K562 (cell line): Measurements from ENCODE around the gene CACNA1E. TPM values are rescaled to one million over a fixed set of nuclear protein-coding genes. Genes with fewer than 3 reads are reported as not detected.

Source experiments
- ATAC-seq: fragments of 200-7000 bp; cut with Tn5 transposase; 3 replicates; pipeline ENCODE4 v1.9.1; 2020; ENCODE audit warnings: moderate library complexity
- BruUV-seq: library from RNA; stranded (reverse); fragments of 400-500 nt; replicated peaks from 2 replicates; lab custom pipeline; 2021; lab: Mats Ljungman, UMichigan
- CTCF ChIA-PET: fragments of 300-600 bp; formaldehyde crosslinking; extraction: SDS; loops from one replicate; lab custom pipeline; 2021; ENCODE audit warnings: low intra/inter-chr PET ratio; lab: Yijun Ruan, JAX
- POLR2A ChIA-PET: fragments of 300-600, 350-650 bp; sonication (Branson Sonifier 250); formaldehyde crosslinking; extraction: SDS; loops from one replicate; lab custom pipeline; 2021; ENCODE audit warnings: antibody characterized with exemption, inconsistent platforms; lab: Yijun Ruan, JAX
- DNase-seq, 4 experiments: peaks; one replicate each; pipeline versions ENCODE4 v3.0.0 to v3.0.0-alpha.2; 2011 to 2018; ENCODE audit warnings: low spot score in 3 of 4, mixed read lengths in 3 of 4; ENCODE audit errors: extremely low read depth in 1 of 4
- FAIRE-seq: peaks from 2 replicates; lab custom pipeline; 2011; peaks lifted over from hg19 to GRCh38; lab: Jason Lieb, UNC
- H2AFZ ChIP-seq: 2 replicates; pipeline ENCODE4 v1.6.0; 2011; ENCODE audit warnings: low read depth, low read length, control low read depth, inconsistent platforms
- H3K27ac ChIP-seq: fragments of 200-600 bp; 3 replicates; pipeline ENCODE4 v1.8.0; 2011; ENCODE audit warnings: low read depth, mild to moderate bottlenecking, control low read depth, inconsistent platforms, low read length, moderate library complexity, mixed read lengths; ENCODE audit errors: extremely low read depth
- H3K27me3 ChIP-seq, 2 experiments: fragments of 300-600 bp in 1 of 2; 2 replicates in 1 of 2; 3 replicates in 1 of 2; pipeline versions ENCODE4 v1.6.0 to v1.8.0; 2011; ENCODE audit warnings: inconsistent platforms in 2 of 2, low read length in 2 of 2, mild to moderate bottlenecking in 1 of 2, mixed read lengths in 1 of 2, moderate library complexity in 1 of 2; ENCODE audit not compliant: control insufficient read depth in 2 of 2, insufficient read depth in 2 of 2
- H3K36me3 ChIP-seq: fragments of 300-600 bp; 3 replicates; pipeline ENCODE4 v1.8.0; 2011; ENCODE audit warnings: mild to moderate bottlenecking, low read length, inconsistent platforms; ENCODE audit not compliant: control insufficient read depth, insufficient read depth
- H3K4me1 ChIP-seq, 2 experiments: fragments of 200-600 bp in 1 of 2; replicated peaks in 1 of 2; 2 replicates in 1 of 2; 3 replicates in 1 of 2; pipeline versions ENCODE4 v1.5.1 to v1.8.0; 2011; ENCODE audit warnings: inconsistent platforms in 2 of 2, low read length in 2 of 2, mild to moderate bottlenecking in 1 of 2, mixed read lengths in 1 of 2, moderate library complexity in 1 of 2; ENCODE audit not compliant: control insufficient read depth in 2 of 2, insufficient read depth in 2 of 2
- H3K4me2 ChIP-seq: 2 replicates; pipeline ENCODE4 v1.6.1; 2011; ENCODE audit warnings: low read length, control low read depth, inconsistent platforms, mixed read lengths; ENCODE audit not compliant: insufficient read depth
- H3K4me3 ChIP-seq: fragments of 200-600 bp; sonication (generic), shearing (Covaris generic); 2 replicates; pipeline ENCODE4 v1.5.1; 2016; ENCODE audit warnings: control low read depth, inconsistent platforms
- H3K79me2 ChIP-seq: fragments of 200-600 bp; 3 replicates; pipeline ENCODE4 v1.8.0; 2011; ENCODE audit warnings: low read length, inconsistent platforms; ENCODE audit not compliant: control insufficient read depth, insufficient read depth
- H3K9ac ChIP-seq, 2 experiments: 2 replicates each; pipeline versions ENCODE4 v1.6.0 to v1.6.1; 2011; ENCODE audit warnings: low read depth in 2 of 2, low read length in 2 of 2, control low read depth in 1 of 2, inconsistent platforms in 1 of 2, mild to moderate bottlenecking in 1 of 2, mixed read lengths in 1 of 2; ENCODE audit not compliant: insufficient read depth in 1 of 2
- H3K9me1 ChIP-seq: one replicate; pipeline ENCODE4 v1.6.0; 2011; ENCODE audit warnings: inconsistent platforms, mild to moderate bottlenecking, low read length, moderate library complexity; ENCODE audit not compliant: control insufficient read depth, insufficient read depth
- H3K9me3 ChIP-seq: replicated peaks from 2 replicates; pipeline ENCODE4 v1.5.1; 2011; ENCODE audit warnings: low read depth, low read length, inconsistent platforms; ENCODE audit not compliant: control insufficient read depth, insufficient read depth
- H4K20me1 ChIP-seq: replicated peaks from 2 replicates; pipeline ENCODE4 v1.6.1; 2011; ENCODE audit warnings: low read length, inconsistent platforms, mixed read lengths; ENCODE audit not compliant: control insufficient read depth, insufficient read depth
- EHMT2 ChIP-seq: fragments of 450-650 bp; IDR thresholded peaks from 2 replicates; pipeline ENCODE4 v1.6.1; 2018; ENCODE audit warnings: antibody characterized with exemption
- FOXK1 ChIP-seq: sonication (generic); formaldehyde crosslinking; IDR thresholded peaks from 2 replicates; pipeline ENCODE4 v1.8.0; 2022; ENCODE audit warnings: missing genetic modification reagents, mild to moderate bottlenecking, borderline replicate concordance
- HNRNPL ChIP-seq: fragments of 200-400 bp; formaldehyde crosslinking; IDR thresholded peaks from 2 replicates; pipeline ENCODE4 v1.6.1; 2017; ENCODE audit warnings: low read depth, mild to moderate bottlenecking, low read length
- NRF1 ChIP-seq, 2 experiments: fragments of 450-650 bp; IDR thresholded peaks in 1 of 2; conservative IDR thresholded peaks in 1 of 2; 2 replicates each; pipeline ENCODE4 v1.6.1; 2014; ENCODE audit warnings: mild to moderate bottlenecking in 2 of 2
- REST ChIP-seq, 2 experiments: fragments of 450-650 bp; formaldehyde crosslinking in 1 of 2; IDR thresholded peaks; 2 replicates each; pipeline versions ENCODE4 v1.4.0 to v1.6.1; 2014 to 2020; ENCODE audit warnings: mild to moderate bottlenecking in 2 of 2, borderline replicate concordance in 1 of 2, low read depth in 1 of 2
- ZBTB7A ChIP-seq: IDR thresholded peaks from 2 replicates; pipeline ENCODE4 v1.6.1; 2011; ENCODE audit warnings: low read depth, mild to moderate bottlenecking, low read length, moderate library complexity, borderline replicate concordance; ENCODE audit not compliant: control insufficient read depth
- WGBS: fragments of 100-300 bp; shearing (Covaris generic); methylation state at CpG from one replicate; pipeline ENCODE4 v1.1.6; 2016; ENCODE audit warnings: low coverage, mixed read lengths; ENCODE audit not compliant: insufficient coverage; ENCODE audit errors: missing lambda C conversion rate; 5-methylcytosine and 5-hydroxymethylcytosine counted together
- in situ Hi-C: fragments of 300-500 bp; cut with MboI; formaldehyde crosslinking; loops from 4 replicates; pipeline ENCODE4 v1.15.0; 2018; ENCODE audit warnings: inconsistent platforms, mixed read lengths
- intact Hi-C: fragments of 100-400 bp; cut with micrococcal nuclease; formaldehyde crosslinking; loops from 2 replicates; pipeline ENCODE4 v1.14.2; 2022
- polyA plus RNA-seq, 8 experiments: library from polyadenylated mRNA; depleted of rRNA in 4 of 8; stranded (reverse) in 5 of 8; unstranded in 3 of 8; fragments of >200 nt; fragmentation: Nextera tagmentation in 2 of 8; fragmentation: Illumina TruSeq in 1 of 8; extraction: Ambion mirVana in 2 of 8; extraction: Trizol in 1 of 8; gene quantifications; 2 replicates each; pipeline versions ENCODE4 v1.2.1 to v1.2.3, GENCODE V29; 2011 to 2014; ENCODE audit warnings: inconsistent platforms in 1 of 8, missing spikeins in 1 of 8
- total RNA-seq, 7 experiments: library from RNA; depleted of rRNA in 6 of 7; stranded (reverse); fragments of >200 nt in 6 of 7; fragmentation: Illumina TruSeq in 2 of 7; extraction: Trizol in 2 of 7; gene quantifications; 2 replicates each; pipeline versions ENCODE4 v1.2.1 to v1.2.3, GENCODE V29; 2011 to 2021; ENCODE audit warnings: low replicate concordance in 1 of 7

Gene CACNA1E
- total and polyA plus RNA-seq, 9 of the 15 experiments (the other 6 are each of a cell fraction or from before 2014, with no cell fraction given): under 0.01 to 0.04 TPM; not detected in 7

- H3K4me1 ChIP-seq: no peaks in the 10 kb centered on the region
- H3K9me3 ChIP-seq: no peaks in the 10 kb centered on the region
- WGBS: 2% methylated on average over 5 of the region's 5 CpGs
- POLR2A ChIA-PET: interaction anchor here (0.6 kb wide), 1 partner anchor 18 kb away, joined by 3 read pairs; no protein-coding TSS in a partner anchor
- no peak overlapping the region for H3K4me3 ChIP-seq
- H2AFZ ChIP-seq: no peak overlapping the region
- no peaks in the 10 kb centered on the region for H3K36me3 ChIP-seq
- H3K9ac ChIP-seq: no peak overlapping the region
- no peaks in the 10 kb centered on the region for H3K79me2 ChIP-seq
- TF ChIP-seq EHMT2 (peak; percentile 75), ZBTB7A (no peak), NRF1 (conservative IDR thresholded peaks at IDR 0.05 in 1 of 2, IDR thresholded peaks at IDR 0.05 in 1 of 2) (0 out of 4 replicates have a peak, but pooled peaks of 1 of the 2 experiments have one; percentile 26), HNRNPL (no peak), FOXK1 (CRISPR knock-in tag) (no peak), REST (IDR thresholded peaks at IDR 0.05; ENCODE audit: borderline replicate concordance) (peak; percentile 85), REST (CRISPR knock-in tag; IDR thresholded peaks at IDR 0.05; ENCODE audit: low read depth) (no peak)
- H4K20me1 ChIP-seq: no peaks in the 10 kb centered on the region
- H3K9me1 ChIP-seq: no peaks in the 10 kb centered on the region
- intact Hi-C loops: no loop called here
- in situ Hi-C loops: no loop called here
- no peak overlapping the region for H3K27ac ChIP-seq
- DNase-seq: no peak
- H3K27me3 ChIP-seq: no peaks in the 10 kb centered on the region
- CTCF ChIA-PET: no interaction called here
- no TSS peak for BruUV-seq
- ATAC-seq: no peak
- H3K4me2 ChIP-seq: no peak overlapping the region
- no peak for FAIRE-seq
These were observed 282.2 kb downstream of the CACNA1E start for GRCh38 chr1:181765451-181766026.
